IPS-18a (cell line): ENCODE results near the gene TEC.

ENCODE experiments used
- H3K27ac ChIP-seq: one replicate; pipeline ENCODE4 v1.5.1; 2013; ENCODE audit warnings: low read length
- H3K27me3 ChIP-seq: one replicate; pipeline ENCODE4 v1.6.1; 2013; ENCODE audit warnings: mild to moderate bottlenecking, low read length; ENCODE audit not compliant: control insufficient read depth, insufficient read depth
- H3K36me3 ChIP-seq: one replicate; pipeline ENCODE4 v1.6.1; 2013; ENCODE audit warnings: low read depth, low read length; ENCODE audit not compliant: control insufficient read depth
- H3K4me1 ChIP-seq: one replicate; pipeline ENCODE4 v1.6.1; 2013; ENCODE audit warnings: low read depth, low read length; ENCODE audit not compliant: control insufficient read depth
- H3K4me3 ChIP-seq: one replicate; pipeline ENCODE4 v1.5.1; 2013; ENCODE audit warnings: low read length
- H3K9ac ChIP-seq: one replicate; pipeline ENCODE4 v1.6.1; 2013; ENCODE audit warnings: mild to moderate bottlenecking, low read length, moderate library complexity
- H3K9me3 ChIP-seq: one replicate; pipeline ENCODE4 v1.6.1; 2013; ENCODE audit warnings: low read depth, low read length; ENCODE audit not compliant: control insufficient read depth

Gene TEC

DNA sequence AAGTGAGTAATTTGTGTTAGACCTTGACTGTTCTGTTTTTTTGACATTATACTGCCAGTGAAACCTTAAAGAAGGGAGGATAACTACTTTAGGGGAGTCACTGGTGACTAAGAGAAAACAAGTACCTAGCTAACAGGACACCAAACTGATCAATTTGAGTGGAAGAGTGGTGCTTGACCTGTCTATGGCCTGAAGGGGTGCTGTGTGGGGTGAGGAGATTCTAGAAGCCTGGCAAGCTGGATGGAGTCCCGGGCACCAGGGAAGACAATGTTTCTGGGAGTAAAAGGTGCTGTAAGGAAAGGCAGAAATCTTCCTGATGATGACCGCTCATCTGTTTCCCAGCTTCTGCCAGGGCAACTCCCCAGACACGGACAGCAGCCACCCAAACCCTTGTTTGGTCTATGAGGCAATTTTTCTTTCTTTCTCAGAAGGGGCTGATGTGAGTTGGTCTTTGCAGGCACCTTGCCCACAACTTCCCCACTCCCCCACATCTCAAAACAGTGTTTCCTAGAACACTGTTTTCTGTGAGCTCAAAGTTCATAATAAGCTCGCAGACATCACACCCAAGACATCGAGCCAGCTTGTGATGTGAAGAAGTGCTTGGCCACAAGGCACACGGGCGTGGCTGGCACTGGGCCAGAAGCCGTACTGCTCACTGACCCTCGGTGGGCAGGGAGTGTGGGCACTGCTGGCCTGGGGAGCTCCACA, 140.2 kb downstream of the TEC start:
- Histone ChIP-seq H3K4me3 (no peak overlapping the region), H3K27ac (no peak overlapping the region), H3K4me1 (peaks cover 26% of the 10 kb centered on the region), H3K9ac (no peak overlapping the region), H3K9me3 (no peaks in the 10 kb centered on the region), H3K36me3 (no peaks in the 10 kb centered on the region), H3K27me3 (no peaks in the 10 kb centered on the region)

DNA sequence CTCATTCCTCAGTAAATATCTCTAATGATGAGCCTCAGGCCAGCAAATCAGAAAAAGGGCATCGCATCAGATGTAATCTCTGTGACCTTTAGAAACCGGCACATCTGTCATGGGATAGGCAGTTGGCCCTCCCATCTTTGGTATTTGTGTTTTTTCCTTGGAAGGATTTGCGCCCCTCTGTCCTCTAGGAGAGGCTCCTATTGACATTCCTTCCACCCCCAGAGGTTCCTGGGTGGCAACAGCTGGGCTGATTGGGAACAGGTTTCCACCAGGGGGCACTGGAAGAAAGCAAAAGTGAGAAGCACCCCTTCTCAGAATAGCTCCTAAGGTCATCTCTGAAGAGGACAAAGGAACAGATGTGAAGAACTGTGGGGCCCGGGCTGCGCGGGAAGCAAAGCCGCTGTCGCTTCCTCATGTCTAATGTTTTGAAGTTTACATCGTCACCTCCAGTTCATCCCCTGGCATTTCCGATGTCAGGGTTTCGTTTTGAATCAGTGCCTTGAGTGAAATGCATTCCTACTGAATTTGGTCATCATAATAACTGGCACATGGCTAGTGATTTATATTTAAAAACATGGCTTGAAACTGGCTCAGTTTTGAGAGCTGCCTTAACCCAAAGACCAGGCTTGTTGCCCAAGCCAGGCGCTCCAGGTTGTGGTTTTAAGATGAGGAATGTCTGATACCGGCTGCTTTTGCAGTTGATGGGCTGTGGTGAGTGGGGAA, 141.8 kb downstream of the TEC start:
- no peaks in the 10 kb centered on the region for H3K9me3 ChIP-seq
- no peaks in the 10 kb centered on the region for H3K36me3 ChIP-seq
- H3K27me3 ChIP-seq = no peaks in the 10 kb centered on the region
- H3K27ac ChIP-seq = peak overlapping the region; percentile 55
- H3K9ac ChIP-seq = peak overlapping the region; percentile 71
- H3K4me1 ChIP-seq = peaks cover 26% of the 10 kb centered on the region
- peak overlapping the region; percentile 28 for H3K4me3 ChIP-seq

DNA sequence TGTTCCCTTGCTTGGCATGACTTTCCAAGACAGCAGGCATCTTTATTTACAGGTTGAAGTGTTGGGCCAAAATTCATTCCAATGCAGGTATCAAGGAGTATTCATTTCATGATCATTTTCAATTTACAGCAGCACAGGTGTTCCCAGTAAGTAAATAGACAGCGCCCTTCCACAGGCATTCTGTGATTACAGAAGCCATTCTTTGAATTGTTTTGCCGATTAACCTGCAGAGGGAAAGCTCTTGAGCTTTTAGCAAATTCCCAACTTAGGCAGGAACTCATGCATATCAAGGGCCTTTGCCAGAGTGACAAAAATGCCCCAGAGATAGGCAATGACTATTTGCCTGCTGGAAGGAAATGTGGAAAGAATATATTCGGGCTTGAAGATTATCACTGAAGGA, 142.4 kb downstream of the TEC start:
- Histone ChIP-seq H3K36me3 (no peaks in the 10 kb centered on the region), H3K4me3 (peak overlapping the region; percentile 28), H3K9ac (peak overlapping the region; percentile 29), H3K27me3 (no peaks in the 10 kb centered on the region), H3K9me3 (no peaks in the 10 kb centered on the region), H3K27ac (peak overlapping the region; percentile 55), H3K4me1 (peaks cover 26% of the 10 kb centered on the region)

DNA sequence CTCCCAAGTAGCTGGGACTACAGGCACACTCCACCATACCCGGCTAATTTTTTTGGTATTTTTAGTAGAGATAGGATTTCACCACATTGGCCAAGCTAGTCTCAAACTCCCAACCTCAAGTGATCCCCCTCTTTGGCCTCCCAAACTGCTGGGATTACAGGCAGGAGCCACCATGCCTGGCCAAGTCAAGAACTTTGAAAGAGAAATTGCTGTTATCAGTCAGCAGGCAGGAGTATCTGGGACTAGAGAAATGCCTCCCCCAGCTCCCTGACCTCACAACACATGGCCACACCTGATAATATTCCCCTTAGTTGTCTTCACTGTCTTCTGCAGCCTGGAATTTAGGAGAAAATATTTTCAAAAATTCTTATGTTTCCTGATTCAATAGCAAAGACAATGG, 143.0 kb downstream of the TEC start:
- Histone ChIP-seq H3K27ac (no peak overlapping the region), H3K4me1 (peaks cover 26% of the 10 kb centered on the region), H3K9me3 (no peaks in the 10 kb centered on the region), H3K36me3 (no peaks in the 10 kb centered on the region), H3K4me3 (no peak overlapping the region), H3K9ac (no peak overlapping the region), H3K27me3 (no peaks in the 10 kb centered on the region)

DNA sequence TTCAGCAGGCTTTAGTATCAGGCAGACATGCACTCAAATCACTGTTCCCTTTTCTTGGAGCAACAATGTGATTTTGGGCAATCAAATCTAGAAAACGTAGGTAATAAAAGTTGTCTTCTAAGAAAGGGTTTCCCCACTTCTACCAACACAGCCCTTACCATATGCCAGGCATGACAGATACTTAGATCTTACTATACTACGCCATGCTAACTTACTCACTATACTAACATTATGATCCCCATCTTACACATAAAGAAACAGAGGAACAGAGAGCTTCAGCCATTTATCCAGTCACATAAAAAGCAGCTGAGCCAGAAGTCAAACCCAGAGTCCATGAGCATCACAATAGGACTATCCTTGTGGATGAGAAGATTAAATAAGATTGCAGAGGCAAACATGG, 144.8 kb downstream of the TEC start:
- Histone ChIP-seq H3K36me3 (no peaks in the 10 kb centered on the region), H3K27ac (no peak overlapping the region), H3K9ac (no peak overlapping the region), H3K4me3 (no peak overlapping the region), H3K9me3 (no peaks in the 10 kb centered on the region), H3K27me3 (no peaks in the 10 kb centered on the region), H3K4me1 (peaks cover 26% of the 10 kb centered on the region)

DNA sequence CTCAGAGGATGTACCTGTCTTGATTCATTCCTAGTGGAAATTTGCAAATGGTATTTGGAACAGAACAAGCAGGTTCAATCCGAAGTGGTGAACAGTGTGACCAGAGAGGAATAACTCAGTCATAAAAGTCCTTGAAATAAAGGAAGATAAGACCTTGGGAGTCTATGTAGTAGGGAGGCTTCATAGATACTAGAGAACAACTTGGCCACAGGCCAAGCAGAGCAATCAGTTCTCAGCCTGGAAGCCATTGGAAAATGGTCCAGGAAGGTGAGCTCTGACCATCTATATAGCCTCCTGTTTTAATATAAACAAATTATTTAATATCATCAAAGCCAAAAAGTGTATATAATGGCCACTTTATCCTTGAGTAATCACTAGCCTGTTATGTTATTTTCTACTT, 146.9 kb downstream of the TEC start:
- Histone ChIP-seq H3K36me3 (no peaks in the 10 kb centered on the region), H3K4me1 (peaks cover 20% of the 10 kb centered on the region), H3K9ac (no peak overlapping the region), H3K4me3 (no peak overlapping the region), H3K27me3 (no peaks in the 10 kb centered on the region), H3K27ac (no peak overlapping the region), H3K9me3 (no peaks in the 10 kb centered on the region)

DNA sequence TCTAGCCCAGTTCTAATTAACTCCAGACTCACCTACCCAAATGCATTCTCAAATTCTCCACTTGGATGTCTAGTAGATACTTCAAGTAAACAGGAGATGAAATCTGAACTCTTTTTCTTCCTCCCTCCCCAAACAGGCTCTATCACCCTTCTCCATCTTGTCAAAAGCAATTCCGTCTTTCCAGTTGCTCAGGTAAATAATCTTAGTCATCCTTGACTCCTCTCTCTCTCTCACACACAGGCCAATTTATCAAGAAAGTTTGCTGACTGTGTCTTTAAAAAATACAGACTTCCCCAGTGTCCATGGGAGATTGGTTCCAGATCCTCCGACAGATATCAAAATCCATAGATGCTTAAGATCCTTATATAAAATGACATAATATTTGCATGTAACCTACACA, 148.5 kb downstream of the TEC start:
- Histone ChIP-seq H3K27ac (no peak overlapping the region), H3K4me3 (no peak overlapping the region), H3K9me3 (no peaks in the 10 kb centered on the region), H3K9ac (no peak overlapping the region), H3K4me1 (peaks cover 10% of the 10 kb centered on the region), H3K27me3 (no peaks in the 10 kb centered on the region), H3K36me3 (no peaks in the 10 kb centered on the region)

DNA sequence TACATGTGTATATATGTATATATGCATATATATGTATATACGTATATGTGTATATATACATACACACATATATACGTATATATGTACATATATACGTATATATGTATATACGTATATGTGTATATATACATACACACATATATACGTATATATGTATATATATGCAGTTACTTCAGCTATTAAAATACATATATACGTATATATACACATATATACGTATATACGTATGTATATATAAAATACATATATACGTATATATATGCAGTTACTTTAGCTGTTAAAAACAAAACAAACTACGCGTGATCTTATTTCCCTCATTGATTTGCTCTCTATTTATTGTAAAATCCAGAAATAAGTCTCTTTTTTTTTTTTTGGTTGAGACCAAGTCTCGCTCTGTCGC, 149.5 kb downstream of the TEC start:
- peaks cover 9% of the 10 kb centered on the region for H3K4me1 ChIP-seq
- no peaks in the 10 kb centered on the region for H3K36me3 ChIP-seq

DNA sequence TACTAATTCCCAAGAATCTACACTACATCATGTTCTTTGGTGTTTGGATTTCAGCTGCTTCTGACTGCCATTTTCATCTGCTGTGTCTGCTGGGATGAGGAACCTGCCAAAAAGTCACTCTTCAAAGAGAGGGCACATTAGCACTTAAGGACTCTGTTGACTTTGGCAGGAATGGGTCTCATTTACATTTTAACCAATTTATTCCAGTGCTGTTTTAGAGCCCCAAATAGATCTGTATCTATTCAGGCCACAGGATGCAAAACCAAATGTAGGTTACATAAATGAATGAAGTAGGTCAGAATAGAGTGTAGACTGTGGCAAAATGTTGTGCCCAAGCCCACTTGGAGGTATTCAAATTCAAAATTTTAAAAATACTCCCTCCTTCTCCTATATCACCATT, 150.0 kb downstream of the TEC start:
- no peak overlapping the region for H3K4me3 ChIP-seq
- H3K9ac ChIP-seq = no peak overlapping the region
- H3K27me3 ChIP-seq = no peaks in the 10 kb centered on the region
- no peaks in the 10 kb centered on the region for H3K9me3 ChIP-seq
- no peaks in the 10 kb centered on the region for H3K36me3 ChIP-seq
- H3K4me1 ChIP-seq = peaks cover 5% of the 10 kb centered on the region
- no peak overlapping the region for H3K27ac ChIP-seq

More for the DNA sequence above, 149.5 kb downstream of the TEC start:
- H3K4me3 ChIP-seq = no peak overlapping the region
- no peaks in the 10 kb centered on the region for H3K9me3 ChIP-seq
- H3K27me3 ChIP-seq = no peaks in the 10 kb centered on the region
- H3K27ac ChIP-seq = no peak overlapping the region
- H3K9ac ChIP-seq = no peak overlapping the region

DNA sequence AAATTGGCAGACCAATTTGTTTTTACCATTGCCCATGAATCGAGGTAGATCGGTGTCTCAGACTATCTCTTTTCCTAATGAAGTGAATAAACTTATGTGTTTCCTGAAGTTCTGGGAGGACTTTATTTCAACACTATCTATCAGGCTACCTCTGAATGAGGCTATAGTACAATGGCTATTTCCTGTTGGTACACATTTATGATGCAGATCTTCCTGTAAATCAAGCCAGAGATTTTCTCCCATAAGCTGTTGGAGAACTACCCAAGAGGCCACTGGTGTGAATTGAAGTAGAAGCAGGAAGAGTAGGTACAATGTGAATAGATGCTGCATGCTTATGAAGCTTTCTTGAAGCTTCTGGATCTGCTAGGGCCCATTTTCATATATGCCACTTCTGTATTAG, 151.6 kb downstream of the TEC start:
- Histone ChIP-seq H3K9ac (no peak overlapping the region), H3K27ac (no peak overlapping the region), H3K4me3 (no peak overlapping the region), H3K4me1 (peaks cover 8% of the 10 kb centered on the region), H3K36me3 (no peaks in the 10 kb centered on the region), H3K9me3 (no peaks in the 10 kb centered on the region), H3K27me3 (no peaks in the 10 kb centered on the region)

DNA sequence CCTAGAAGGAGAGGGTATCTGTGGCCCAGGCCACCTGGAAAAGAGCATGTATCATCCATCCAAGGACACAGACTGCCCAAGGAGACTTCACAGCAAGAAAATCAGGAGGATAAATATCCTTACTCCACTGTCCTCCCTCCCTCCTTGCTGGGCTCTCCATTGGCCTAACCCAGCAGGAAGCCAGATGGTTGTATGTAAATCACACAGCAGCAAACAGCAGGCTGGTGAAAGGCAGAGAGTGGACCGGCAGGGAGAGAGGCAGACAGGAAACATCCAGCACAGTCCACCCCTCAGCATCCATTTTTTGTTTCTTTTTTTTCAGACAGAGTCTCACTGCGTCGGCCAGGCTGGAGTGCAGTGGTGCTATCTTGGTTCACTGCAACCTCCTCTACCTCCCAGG, 153.1 kb downstream of the TEC start:
- no peak overlapping the region for H3K27ac ChIP-seq
- H3K4me1 ChIP-seq = peaks cover 14% of the 10 kb centered on the region
- no peak overlapping the region for H3K4me3 ChIP-seq
- H3K27me3 ChIP-seq = no peaks in the 10 kb centered on the region
- no peak overlapping the region for H3K9ac ChIP-seq
- H3K36me3 ChIP-seq = no peaks in the 10 kb centered on the region
- no peaks in the 10 kb centered on the region for H3K9me3 ChIP-seq

DNA sequence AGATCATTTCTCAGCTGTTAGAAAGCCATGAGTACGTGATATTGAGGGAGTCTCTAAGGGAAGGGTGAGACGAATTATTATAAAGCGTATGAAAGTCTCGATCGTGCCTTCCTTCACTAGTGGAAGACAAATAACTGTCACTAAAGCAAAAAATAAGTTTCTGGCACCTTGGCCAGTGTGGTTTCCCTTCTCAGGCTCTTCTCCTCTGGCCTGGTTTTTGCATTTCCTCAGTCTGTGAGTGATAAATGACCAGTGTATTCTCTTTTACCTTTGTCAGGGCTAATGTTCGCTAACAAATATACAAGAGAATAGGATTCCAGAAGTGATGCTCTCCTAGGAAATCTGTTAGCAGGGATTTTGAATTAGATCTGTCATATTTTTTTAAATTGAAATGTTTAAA, 155.2 kb downstream of the TEC start:
- Histone ChIP-seq H3K4me3 (no peak overlapping the region), H3K27ac (no peak overlapping the region), H3K9ac (no peak overlapping the region), H3K9me3 (no peaks in the 10 kb centered on the region), H3K4me1 (peaks cover 22% of the 10 kb centered on the region), H3K27me3 (no peaks in the 10 kb centered on the region), H3K36me3 (no peaks in the 10 kb centered on the region)
